Stimulated activated CD4-positive, alpha-beta T cell treated with anti-CD3 and anti-CD28 coated beads, Interleukin-12 subunit alpha, Interleukin-12 subunit beta, amount 100 ng/mL, for 4 hours (primary cell): ENCODE results near the gene ZNF326.
"Not testable (repeated sequence)": the region's sequence is repeated elsewhere in the genome, so short reads cannot be mapped to it uniquely, and the experiment has no call there.

ENCODE experiments used
- DNase-seq: peaks from one replicate; pipeline ENCODE4 v3.0.0-alpha.2; 2020

The ZNF326 gene

GRCh38 chr1:89998306-89998705, 3.4 kb downstream of the ZNF326 start:
- DNase-seq: no peak

GRCh38 chr1:89999208-89999607, 4.3 kb downstream of the ZNF326 start:
- DNase-seq: no peak

GRCh38 chr1:89999628-90000027, 4.7 kb downstream of the ZNF326 start:
- no peak for DNase-seq

GRCh38 chr1:90000934-90001676, 6.2 kb downstream of the ZNF326 start:
- DNase-seq: no peak

GRCh38 chr1:90007979-90008404, 13.1 kb downstream of the ZNF326 start:
- no peak for DNase-seq

GRCh38 chr1:90012300-90012699, 17.4 kb downstream of the ZNF326 start:
- DNase-seq: no peak

- no peak for DNase-seq
Observed at GRCh38 chr1:90023691-90024090, 28.8 kb downstream of the ZNF326 start.

GRCh38 chr1:90027281-90027680, 32.4 kb downstream of the ZNF326 start:
- DNase-seq: no peak

GRCh38 chr1:90039652-90040051, 44.7 kb downstream of the ZNF326 start:
- DNase-seq: no peak

- no peak for DNase-seq
Observed at GRCh38 chr1:90043586-90043985, 48.7 kb downstream of the ZNF326 start.

- no peak for DNase-seq
Observed at GRCh38 chr1:90044346-90044745, 49.4 kb downstream of the ZNF326 start.

GRCh38 chr1:90045853-90046563, 51.1 kb downstream of the ZNF326 start:
- DNase-seq: no peak

GRCh38 chr1:90046635-90047034, 51.7 kb downstream of the ZNF326 start:
- no peak for DNase-seq

GRCh38 chr1:90048043-90048442, 53.1 kb downstream of the ZNF326 start:
- DNase-seq: no peak

- DNase-seq: not testable (repeated sequence)
Observed at GRCh38 chr1:90062700-90063643, 68.1 kb downstream of the ZNF326 start.

GRCh38 chr1:90064109-90064508, 69.2 kb downstream of the ZNF326 start:
- not testable (repeated sequence) for DNase-seq

GRCh38 chr1:90067194-90067931, 72.5 kb downstream of the ZNF326 start:
- DNase-seq: no peak

- DNase-seq: no peak
Observed at GRCh38 chr1:90068611-90069280, 73.8 kb downstream of the ZNF326 start.

- no peak for DNase-seq
Observed at GRCh38 chr1:90074137-90074536, 79.2 kb downstream of the ZNF326 start.

GRCh38 chr1:90074566-90074965, 79.7 kb downstream of the ZNF326 start:
- no peak for DNase-seq

GRCh38 chr1:90074970-90075391, 80.1 kb downstream of the ZNF326 start:
- DNase-seq: no peak

GRCh38 chr1:90083995-90084394, 89.1 kb downstream of the ZNF326 start:
- DNase-seq: no peak
